Measurements from ENCODE around the gene PCBP2.
A peak's percentile ranks its signal among the peaks of the same experiment; 100 is the strongest.
"Not testable (repeated sequence)": the region's sequence is repeated elsewhere in the genome, so short reads cannot be mapped to it uniquely, and the experiment has no call there.

PCBP2 gene

DNA sequence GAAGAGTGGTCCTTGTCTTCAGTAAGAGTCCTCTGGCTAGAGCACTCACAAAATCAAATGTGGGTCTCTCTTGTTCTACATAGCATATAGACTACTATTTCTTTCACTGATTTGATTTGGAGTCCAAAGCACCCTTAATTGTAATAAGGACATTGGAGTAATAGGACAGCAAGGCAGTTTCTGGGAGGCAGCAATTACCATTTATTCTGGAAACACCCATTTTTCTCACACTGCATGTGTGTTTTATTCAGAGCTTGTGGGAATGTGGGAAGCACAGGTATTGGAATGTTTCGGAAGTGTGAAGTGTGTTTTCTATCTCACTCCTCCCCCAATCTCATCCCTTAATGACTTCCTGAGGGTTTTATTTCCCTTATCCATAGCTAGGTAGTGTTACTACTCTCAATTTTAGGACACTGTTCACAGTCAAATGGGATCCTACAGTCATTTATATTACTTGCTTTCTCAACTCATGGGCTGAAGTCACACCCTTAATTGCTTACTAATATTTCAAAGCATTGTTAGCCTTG, 20.2 kb downstream of the PCBP2 start:
- DNase-seq (ENCODE audit: low spot score): no peak

GRCh38 chr12:53474077-53474476, 22.2 kb downstream of the PCBP2 start:
- no peak for DNase-seq (ENCODE audit: low spot score)

DNA sequence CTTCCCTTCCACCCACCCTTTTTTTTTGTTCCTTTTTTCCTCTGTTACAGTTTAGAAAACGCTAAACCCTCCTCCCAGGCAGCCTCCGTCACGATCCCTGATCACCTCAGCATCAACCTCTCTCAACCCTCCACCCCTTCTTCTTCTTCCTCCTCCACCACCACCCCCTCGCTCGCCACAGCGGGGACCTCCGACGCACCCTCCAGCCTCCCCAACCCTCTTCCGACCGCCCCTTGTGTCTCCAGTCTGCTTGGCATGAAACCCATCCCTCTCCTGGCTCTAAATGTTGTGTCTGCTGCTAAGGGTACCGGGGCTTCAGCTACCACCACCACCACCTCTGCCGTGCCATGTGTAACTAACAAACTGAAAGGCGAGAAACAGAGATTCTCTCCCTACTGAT, 22.9 kb downstream of the PCBP2 start:
- no peak for DNase-seq (ENCODE audit: low spot score)

GRCh38 chr12:53476769-53477209, 24.9 kb downstream of the PCBP2 start:
- no peak for DNase-seq (ENCODE audit: low spot score)

GRCh38 chr12:53478865-53479264, 27.0 kb downstream of the PCBP2 start:
- no peak for DNase-seq (ENCODE audit: low spot score)

DNA sequence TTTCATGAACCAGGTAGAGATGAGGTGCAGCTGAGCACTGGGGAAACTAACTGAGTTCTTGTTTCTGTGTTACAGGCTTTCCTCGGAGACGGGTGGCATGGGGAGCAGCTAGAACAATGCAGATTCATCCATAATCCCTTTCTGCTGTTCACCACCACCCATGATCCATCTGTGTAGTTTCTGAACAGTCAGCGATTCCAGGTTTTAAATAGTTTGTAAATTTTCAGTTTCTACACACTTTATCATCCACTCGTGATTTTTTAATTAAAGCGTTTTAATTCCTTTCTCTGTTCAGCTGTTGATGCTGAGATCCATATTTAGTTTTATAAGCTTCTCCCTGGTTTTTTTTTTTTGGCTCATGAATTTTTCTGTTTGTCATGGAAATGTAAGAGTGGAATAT, 27.4 kb downstream of the PCBP2 start:
- DNase-seq (ENCODE audit: low spot score): no peak

DNA sequence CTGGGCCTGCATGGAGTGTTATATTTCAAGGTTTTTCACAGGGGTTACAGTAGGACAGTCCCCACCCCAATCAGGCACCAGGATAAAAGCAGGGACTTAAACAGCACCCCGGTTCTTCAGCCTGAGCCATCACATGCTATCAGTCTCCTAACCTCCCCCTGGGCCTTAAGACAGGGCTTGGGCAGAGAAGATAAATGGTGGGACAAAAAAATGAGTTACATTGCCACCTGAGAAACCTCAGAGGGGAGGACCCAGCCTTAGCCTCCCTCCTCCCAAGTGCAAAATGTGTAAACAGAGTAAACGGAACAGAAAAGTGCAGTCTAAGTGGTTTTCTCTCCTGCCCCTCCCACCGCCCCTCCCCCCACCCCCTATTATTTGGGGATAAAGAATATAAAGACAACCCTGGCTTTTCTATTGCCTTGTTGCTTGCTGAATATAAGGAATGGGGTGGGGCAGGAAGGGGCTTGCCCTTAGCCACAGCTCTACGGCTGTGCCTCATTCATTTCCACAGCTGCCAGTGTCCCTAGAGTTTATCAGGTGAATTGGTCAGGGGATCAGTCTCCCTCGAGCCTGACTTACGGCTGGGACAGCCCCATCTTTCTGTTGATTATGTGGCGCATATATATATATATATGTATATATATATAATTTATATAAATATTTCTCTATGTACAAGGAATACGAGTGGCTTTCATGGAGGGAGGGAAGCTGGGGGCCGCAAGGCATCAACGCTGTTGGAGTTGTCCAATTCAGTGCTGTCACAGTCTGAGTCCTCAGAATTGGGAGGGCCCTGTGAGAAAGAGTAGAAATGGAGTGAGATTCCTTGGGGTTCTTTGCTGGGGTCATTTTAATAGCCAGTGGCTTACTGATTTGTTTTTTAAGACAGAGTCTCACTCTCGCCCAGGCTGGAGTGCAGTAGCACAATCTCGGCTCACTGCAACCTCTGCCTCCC, 28.9 kb downstream of the PCBP2 start:
- DNase-seq (ENCODE audit: low spot score): no peak

GRCh38 chr12:53481458-53481857, 29.6 kb downstream of the PCBP2 start:
- not testable (repeated sequence) for DNase-seq (ENCODE audit: low spot score)

- no peak for DNase-seq (ENCODE audit: low spot score)
Observed at GRCh38 chr12:53481939-53482586, 30.2 kb downstream of the PCBP2 start.

DNA sequence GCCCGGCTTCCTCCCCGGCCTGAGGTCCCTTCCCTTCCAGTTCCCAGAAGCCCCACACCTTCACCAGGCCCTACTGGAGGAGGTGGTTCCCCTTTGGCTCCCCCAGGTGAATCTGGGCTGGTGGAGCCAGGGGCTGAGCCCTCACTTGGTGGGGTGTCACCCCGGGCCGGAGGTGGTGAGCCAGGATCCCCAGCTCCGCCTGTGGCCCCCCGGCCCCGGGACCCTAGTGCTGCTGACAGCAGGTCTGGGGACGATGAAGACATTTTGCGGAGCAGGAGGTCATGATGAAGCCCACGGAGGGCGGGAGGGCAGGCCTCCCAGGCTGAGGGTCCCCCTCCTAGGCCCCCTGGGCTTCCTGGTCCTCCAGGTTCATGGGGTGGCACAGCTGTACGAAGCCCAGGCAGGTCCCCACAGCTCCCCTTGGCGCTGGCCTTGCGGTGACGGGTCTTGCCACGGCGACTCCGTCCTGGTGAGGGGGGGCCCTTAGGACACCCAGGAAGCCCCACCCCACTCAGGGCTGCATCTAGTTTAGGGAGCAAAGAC, 30.8 kb downstream of the PCBP2 start:
- DNase-seq (ENCODE audit: low spot score): no peak

DNA sequence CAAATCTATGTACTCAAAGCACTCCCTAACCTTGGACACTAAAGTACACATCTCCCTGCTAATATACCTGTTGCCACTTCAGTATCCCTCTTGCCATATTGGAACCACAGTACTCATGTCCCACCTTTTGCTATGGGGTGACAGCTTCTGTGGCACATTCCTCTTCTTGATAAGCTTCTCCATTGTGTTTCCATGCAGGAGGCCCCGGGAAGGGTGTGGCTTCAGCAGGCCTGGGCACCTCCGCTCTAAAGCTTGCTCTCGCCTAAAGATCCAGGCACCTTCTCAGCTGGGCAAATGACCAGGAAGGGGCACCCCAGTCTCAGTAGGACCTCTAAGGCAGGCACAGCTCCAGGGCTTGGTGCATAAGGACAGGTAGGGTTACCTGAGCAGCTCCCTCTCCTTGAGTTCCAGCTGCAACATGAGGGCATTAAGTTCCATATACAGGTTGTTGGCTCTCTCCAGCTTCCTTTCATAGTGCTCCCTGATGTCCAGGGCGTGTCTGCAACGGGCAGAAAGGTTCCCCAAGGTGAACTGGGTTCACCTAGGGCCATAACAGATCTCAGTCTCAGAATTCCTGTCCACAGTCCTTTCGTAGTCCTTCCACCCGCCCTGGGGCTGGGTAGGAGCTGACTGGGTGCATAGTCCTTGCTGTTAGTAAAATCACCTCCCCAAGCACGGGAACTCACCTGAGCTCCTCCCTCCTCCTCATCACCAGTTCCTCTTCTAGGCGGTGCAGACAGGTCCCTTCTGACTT, 31.5 kb downstream of the PCBP2 start:
- DNase-seq (ENCODE audit: low spot score): no peak

DNA sequence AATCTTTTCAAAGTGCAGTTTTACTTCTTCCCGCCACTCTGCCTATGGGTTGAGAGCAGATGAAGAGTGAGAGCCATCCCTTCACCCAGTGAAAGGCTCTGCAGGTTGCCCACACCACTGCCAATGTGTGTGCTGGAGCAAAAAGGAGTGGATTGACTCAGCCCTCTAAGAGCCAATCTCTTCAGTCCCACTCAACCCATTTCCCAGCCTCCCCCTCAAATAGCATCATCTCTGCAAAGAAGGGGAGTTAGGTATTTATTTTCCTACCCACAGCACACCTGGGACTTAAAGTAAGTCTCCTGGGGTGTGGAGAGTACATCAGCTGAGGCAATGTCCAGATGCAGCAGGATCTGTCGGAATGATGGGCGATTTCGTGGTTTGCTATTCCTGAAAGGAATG, 32.1 kb downstream of the PCBP2 start:
- no peak for DNase-seq (ENCODE audit: low spot score)

DNA sequence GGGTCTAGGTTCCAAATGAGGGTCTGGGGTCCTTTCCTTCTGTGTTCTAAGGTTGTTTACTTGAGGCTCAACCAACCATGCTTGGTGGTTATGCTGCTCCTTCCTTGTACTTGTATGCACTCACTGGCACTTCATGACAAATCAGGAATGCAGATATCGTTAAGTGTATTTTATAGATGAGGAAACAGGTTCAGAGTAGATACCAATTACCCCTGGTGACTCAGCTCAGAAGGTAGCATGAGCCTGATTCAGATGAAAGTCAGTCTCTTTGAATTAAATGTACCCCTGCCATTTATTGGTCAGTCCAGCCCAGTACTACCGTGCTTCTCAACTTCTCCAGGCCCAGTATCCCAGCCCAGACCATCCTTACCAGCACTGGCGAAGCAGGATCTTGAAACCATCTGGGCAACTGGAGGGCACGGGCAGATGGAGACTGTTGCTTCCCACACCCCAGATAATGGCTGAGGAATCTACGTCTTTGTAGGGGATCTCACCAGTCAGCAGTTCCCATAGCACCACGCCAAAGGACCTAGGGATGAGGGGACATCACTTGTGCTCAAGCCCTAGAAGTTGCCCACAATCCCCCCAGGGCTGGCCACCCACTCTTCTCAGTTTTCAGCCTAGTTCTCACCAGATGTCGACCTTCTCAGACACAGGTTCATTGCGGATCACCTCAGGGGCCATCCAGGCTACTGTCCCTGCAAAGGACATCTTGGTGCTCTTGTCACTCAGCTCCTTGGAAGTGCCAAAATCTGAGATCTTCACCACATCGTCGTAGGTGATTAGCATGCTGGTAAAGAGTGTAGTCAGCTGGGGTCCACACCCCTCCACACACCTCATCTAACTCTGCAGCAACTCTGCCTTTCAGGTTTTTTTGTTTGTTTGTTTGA, 33.0 kb downstream of the PCBP2 start:
- DNase-seq (ENCODE audit: low spot score): no peak

DNA sequence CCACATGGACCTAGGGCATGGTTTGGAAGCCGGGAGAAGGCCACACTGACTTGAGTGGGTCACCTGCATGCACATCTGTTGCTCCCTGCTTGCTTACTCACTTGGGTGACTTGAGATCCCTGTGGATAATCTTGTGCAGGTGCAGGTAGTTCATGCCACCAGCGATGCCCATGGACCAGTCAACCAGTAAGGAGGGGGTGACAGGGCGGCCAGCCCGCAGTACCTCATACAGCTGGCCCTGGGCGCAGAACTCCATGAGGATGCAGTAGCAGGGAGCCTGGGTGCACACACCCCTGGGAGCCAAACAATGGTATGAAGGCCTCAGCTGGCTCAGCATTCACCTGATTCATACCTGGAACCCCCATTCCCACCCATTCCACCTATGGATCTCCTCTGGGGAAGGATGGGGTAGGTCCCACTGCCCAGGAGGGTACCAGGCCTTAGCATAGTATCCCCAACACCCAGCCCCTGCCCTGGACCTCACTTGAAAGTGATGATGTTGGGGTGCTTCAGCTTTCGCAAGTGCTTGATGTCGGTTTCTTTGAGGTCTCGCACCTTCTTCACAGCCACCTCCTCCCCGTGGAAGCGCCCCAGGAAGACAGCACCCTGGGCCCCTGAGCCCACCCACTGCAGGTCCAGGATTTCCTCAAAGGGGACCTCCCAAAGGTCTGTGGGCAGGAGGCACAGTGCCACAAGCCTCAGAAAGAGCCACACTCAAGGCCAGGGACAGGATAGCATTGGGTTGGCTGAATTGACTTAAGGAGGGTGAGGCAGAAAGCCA, 34.2 kb downstream of the PCBP2 start:
- no peak for DNase-seq (ENCODE audit: low spot score)

- no peak for DNase-seq (ENCODE audit: low spot score)
Observed at GRCh38 chr12:53486736-53487487, 35.0 kb downstream of the PCBP2 start.

GRCh38 chr12:53489242-53489864, 37.5 kb downstream of the PCBP2 start:
- DNase-seq (ENCODE audit: low spot score): no peak

GRCh38 chr12:53492188-53492587, 40.3 kb downstream of the PCBP2 start:
- DNase-seq (ENCODE audit: low spot score): no peak

DNA sequence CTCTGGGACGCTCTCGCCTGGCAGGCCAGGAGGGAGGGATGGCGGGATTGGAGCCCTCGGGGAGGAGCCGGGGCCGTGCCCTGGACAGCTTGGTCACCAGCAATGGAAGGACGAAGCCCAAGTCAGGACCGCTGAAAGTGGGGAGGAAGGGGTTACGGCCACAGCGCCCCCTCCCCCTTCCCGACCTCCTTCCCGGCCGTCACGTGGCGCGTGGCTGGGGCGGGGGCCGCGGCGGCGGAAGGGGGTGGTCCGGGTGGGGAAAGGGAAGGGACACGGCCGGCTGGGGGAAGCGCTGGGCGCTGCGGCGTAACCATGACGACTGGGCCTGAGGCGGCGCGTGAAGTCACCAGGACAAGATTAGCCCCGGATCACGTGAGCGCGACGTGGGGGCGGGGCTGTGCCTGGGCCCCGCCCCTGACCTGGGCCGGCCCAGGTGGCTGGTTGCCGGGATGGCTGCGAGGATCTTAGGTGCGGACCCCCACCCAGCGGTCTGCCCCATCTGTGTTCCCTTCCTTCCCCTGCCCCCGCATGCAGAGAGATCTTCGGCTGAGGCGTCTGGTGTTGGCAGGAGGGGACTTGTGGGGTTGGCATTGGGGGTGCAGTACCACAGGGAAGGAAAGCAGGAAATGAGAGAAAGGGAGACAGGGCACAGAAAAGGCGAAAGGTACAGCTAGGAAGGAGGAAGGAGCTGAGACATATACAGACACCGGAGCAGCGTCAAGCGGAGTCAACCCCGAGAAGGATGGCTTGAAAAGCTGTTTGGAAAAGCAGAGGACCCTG, 41.1 kb downstream of the PCBP2 start:
- peak; percentile 96 for DNase-seq (ENCODE audit: low spot score)

All from LoVo (cell line).